ENCODE data around the gene ZNF503. TPM values are rescaled to one million over a fixed set of nuclear protein-coding genes. Genes with fewer than 3 reads are reported as not detected.

Gene ZNF503
- total and polyA plus RNA-seq, 4 experiments from 2014 or later: 0.12 TPM; not detected in 3

- POLR2A ChIA-PET (ENCODE audit: partially characterized antibody): no interaction called here
- CTCF ChIA-PET (ENCODE audit: partially characterized antibody): no interaction called here
These were observed 23.9 kb upstream of the ZNF503 start for GRCh38 chr10:75425291-75426079.

GRCh38 chr10:75424571-75424970 is 23.0 kb upstream of the ZNF503 start:
- Histone ChIP-seq H3K36me3 (ENCODE audit: insufficient read depth, low read length) (no peaks in the 10 kb centered on the region), H3K4me3 (ENCODE audit: low read length in 2 of 2) (no peak overlapping the region), H3K27ac (ENCODE audit: low read depth, low read length) (no peak overlapping the region), H3K9me3 (ENCODE audit: control insufficient read depth in 1 of 2, low read length in 2 of 2) (no peaks in the 10 kb centered on the region), H3K4me1 (ENCODE audit: insufficient read depth, low read length) (no peaks in the 10 kb centered on the region), H3K27me3 (ENCODE audit: insufficient read depth, low read length) (no peaks in the 10 kb centered on the region)
- ChIA-PET POLR2A (ENCODE audit: partially characterized antibody) (no interaction called here), CTCF (ENCODE audit: partially characterized antibody) (no interaction called here)
- DNase-seq: no peak
- peaks cover 0 to 4% (median 0%) of the 10 kb centered on the region in 8 donors for H3K9me3 Mint-ChIP-seq
- peaks cover 11 to 17% of the 10 kb centered on the region in 2 donors for H3K27me3 Mint-ChIP-seq
- no peaks in the 10 kb centered on the region for H3K4me1 Mint-ChIP-seq
- no peak overlapping the region for H3K4me3 Mint-ChIP-seq
- H3K36me3 Mint-ChIP-seq: no peaks in the 10 kb centered on the region
- intact Hi-C loops (cut with micrococcal nuclease): no loop called here
- H3K27ac Mint-ChIP-seq: no peak overlapping the region

More at GRCh38 chr10:75425291-75426079, 23.9 kb upstream of the ZNF503 start:
- DNase-seq: no peak
- intact Hi-C loops (cut with micrococcal nuclease): no loop called here
- Histone ChIP-seq H3K4me3 (ENCODE audit: low read length in 2 of 2) (no peak overlapping the region), H3K36me3 (ENCODE audit: insufficient read depth, low read length) (no peaks in the 10 kb centered on the region), H3K27me3 (ENCODE audit: insufficient read depth, low read length) (no peaks in the 10 kb centered on the region), H3K4me1 (ENCODE audit: insufficient read depth, low read length) (no peaks in the 10 kb centered on the region), H3K27ac (ENCODE audit: low read depth, low read length) (no peak overlapping the region), H3K9me3 (ENCODE audit: control insufficient read depth in 1 of 2, low read length in 2 of 2) (no peaks in the 10 kb centered on the region)
- Mint-ChIP-seq H3K9me3 (peaks cover 0 to 4% (median 0%) of the 10 kb centered on the region in 8 donors), H3K27ac (no peak overlapping the region), H3K36me3 (no peaks in the 10 kb centered on the region), H3K4me1 (peaks cover 0 to under 1% (median 0%) of the 10 kb centered on the region in 4 donors), H3K4me3 (no peak overlapping the region), H3K27me3 (peaks cover 14 to 25% of the 10 kb centered on the region in 2 donors)

- Mint-ChIP-seq H3K27ac (no peak overlapping the region), H3K4me1 (no peaks in the 10 kb centered on the region), H3K9me3 (peaks cover 0 to 4% (median 0%) of the 10 kb centered on the region in 8 donors), H3K27me3 (peaks cover 14 to 15% of the 10 kb centered on the region in 2 donors), H3K36me3 (no peaks in the 10 kb centered on the region), H3K4me3 (no peak overlapping the region)
- Histone ChIP-seq H3K4me1 (ENCODE audit: insufficient read depth, low read length) (no peaks in the 10 kb centered on the region), H3K36me3 (ENCODE audit: insufficient read depth, low read length) (no peaks in the 10 kb centered on the region), H3K4me3 (ENCODE audit: low read length in 2 of 2) (no peak overlapping the region), H3K27me3 (ENCODE audit: insufficient read depth, low read length) (peaks cover 7% of the 10 kb centered on the region), H3K9me3 (ENCODE audit: control insufficient read depth in 1 of 2, low read length in 2 of 2) (no peaks in the 10 kb centered on the region), H3K27ac (ENCODE audit: low read depth, low read length) (no peak overlapping the region)
- intact Hi-C loops (cut with micrococcal nuclease): no loop called here
- ChIA-PET CTCF (ENCODE audit: partially characterized antibody) (no interaction called here), POLR2A (ENCODE audit: partially characterized antibody) (no interaction called here)
- no peak for DNase-seq
These were observed 21.3 kb upstream of the ZNF503 start for GRCh38 chr10:75422913-75423312.

GRCh38 chr10:75418712-75419111 is 17.1 kb upstream of the ZNF503 start:
- Mint-ChIP-seq H3K36me3 (no peaks in the 10 kb centered on the region), H3K9me3 (peaks cover 0 to 4% (median 0%) of the 10 kb centered on the region in 8 donors), H3K27ac (no peak overlapping the region), H3K4me3 (no peak overlapping the region), H3K27me3 (peaks cover 24 to 30% of the 10 kb centered on the region in 2 donors), H3K4me1 (no peaks in the 10 kb centered on the region)
- Histone ChIP-seq H3K36me3 (ENCODE audit: insufficient read depth, low read length) (no peaks in the 10 kb centered on the region), H3K9me3 (ENCODE audit: control insufficient read depth in 1 of 2, low read length in 2 of 2) (no peaks in the 10 kb centered on the region), H3K27ac (ENCODE audit: low read depth, low read length) (no peak overlapping the region), H3K4me3 (ENCODE audit: low read length in 2 of 2) (no peak overlapping the region), H3K4me1 (ENCODE audit: insufficient read depth, low read length) (no peaks in the 10 kb centered on the region), H3K27me3 (ENCODE audit: insufficient read depth, low read length) (peaks cover 7% of the 10 kb centered on the region)
- intact Hi-C loops (cut with micrococcal nuclease): no loop called here
- ChIA-PET CTCF (ENCODE audit: partially characterized antibody) (no interaction called here), POLR2A (ENCODE audit: partially characterized antibody) (no interaction called here)
- no peak for DNase-seq

- H3K27ac ChIP-seq (ENCODE audit: low read depth, low read length): no peak overlapping the region
- H3K36me3 Mint-ChIP-seq: no peaks in the 10 kb centered on the region
- ChIA-PET CTCF (ENCODE audit: partially characterized antibody) (no interaction called here), POLR2A (ENCODE audit: partially characterized antibody) (no interaction called here)
- no peaks in the 10 kb centered on the region for H3K4me1 ChIP-seq (ENCODE audit: insufficient read depth, low read length)
- H3K36me3 ChIP-seq (ENCODE audit: insufficient read depth, low read length): no peaks in the 10 kb centered on the region
- DNase-seq: no peak
- H3K4me3 Mint-ChIP-seq: no peak overlapping the region
- intact Hi-C loops (cut with micrococcal nuclease): no loop called here
- H3K9me3 Mint-ChIP-seq: peaks cover 0 to 4% (median 0%) of the 10 kb centered on the region in 8 donors
- H3K27me3 Mint-ChIP-seq: peaks cover 25 to 31% of the 10 kb centered on the region in 2 donors
- H3K27ac Mint-ChIP-seq: no peak overlapping the region
- H3K4me3 ChIP-seq (ENCODE audit: low read length in 2 of 2): no peak overlapping the region
- H3K4me1 Mint-ChIP-seq: no peaks in the 10 kb centered on the region
- no peaks in the 10 kb centered on the region for H3K9me3 ChIP-seq (ENCODE audit: control insufficient read depth in 1 of 2, low read length in 2 of 2)
- H3K27me3 ChIP-seq (ENCODE audit: insufficient read depth, low read length): peaks cover 7% of the 10 kb centered on the region
These were observed 16.7 kb upstream of the ZNF503 start for GRCh38 chr10:75418293-75418692.

- intact Hi-C loops (cut with micrococcal nuclease): no loop called here
- no peaks in the 10 kb centered on the region for H3K4me1 ChIP-seq (ENCODE audit: insufficient read depth, low read length)
- no peak overlapping the region for H3K27ac ChIP-seq (ENCODE audit: low read depth, low read length)
- peaks cover 7% of the 10 kb centered on the region for H3K27me3 ChIP-seq (ENCODE audit: insufficient read depth, low read length)
- no peaks in the 10 kb centered on the region for H3K36me3 ChIP-seq (ENCODE audit: insufficient read depth, low read length)
- H3K27ac Mint-ChIP-seq: no peak overlapping the region
- ChIA-PET POLR2A (ENCODE audit: partially characterized antibody) (no interaction called here), CTCF (ENCODE audit: partially characterized antibody) (no interaction called here)
- no peak overlapping the region for H3K4me3 Mint-ChIP-seq
- DNase-seq: no peak
- H3K4me1 Mint-ChIP-seq: no peaks in the 10 kb centered on the region
- H3K27me3 Mint-ChIP-seq: peaks cover 23 to 32% of the 10 kb centered on the region in 2 donors
- no peak overlapping the region for H3K4me3 ChIP-seq (ENCODE audit: low read length in 2 of 2)
- H3K36me3 Mint-ChIP-seq: no peaks in the 10 kb centered on the region
- peaks cover 0 to 4% (median 0%) of the 10 kb centered on the region in 8 donors for H3K9me3 Mint-ChIP-seq
- no peaks in the 10 kb centered on the region for H3K9me3 ChIP-seq (ENCODE audit: control insufficient read depth in 1 of 2, low read length in 2 of 2)
These were observed 16.0 kb upstream of the ZNF503 start for GRCh38 chr10:75417522-75417927.

- POLR2A ChIA-PET (ENCODE audit: partially characterized antibody): no interaction called here
- Mint-ChIP-seq H3K4me3 (no peak overlapping the region), H3K36me3 (peaks cover 0 to 4% of the 10 kb centered on the region in 2 donors), H3K27ac (no peak overlapping the region), H3K27me3 (peaks cover 42 to 52% of the 10 kb centered on the region in 2 donors), H3K4me1 (peaks cover 3 to 12% (median 6%) of the 10 kb centered on the region in 4 donors), H3K9me3 (peaks cover 0 to 3% (median 0%) of the 10 kb centered on the region in 8 donors)
- Histone ChIP-seq H3K36me3 (ENCODE audit: insufficient read depth, low read length) (no peaks in the 10 kb centered on the region), H3K27ac (ENCODE audit: low read depth, low read length) (no peak overlapping the region), H3K9me3 (ENCODE audit: control insufficient read depth in 1 of 2, low read length in 2 of 2) (no peaks in the 10 kb centered on the region), H3K4me1 (ENCODE audit: insufficient read depth, low read length) (peaks cover 5% of the 10 kb centered on the region), H3K27me3 (ENCODE audit: insufficient read depth, low read length) (peaks cover 21% of the 10 kb centered on the region), H3K4me3 (ENCODE audit: low read length in 2 of 2) (no peak overlapping the region)
- intact Hi-C loops (cut with micrococcal nuclease): no loop called here
- no peak for DNase-seq
- CTCF ChIA-PET (ENCODE audit: partially characterized antibody): no interaction called here
These were observed 13.0 kb upstream of the ZNF503 start for GRCh38 chr10:75414527-75414926.
